HG02852 (cell line): ENCODE results near the gene NSDHL.

ENCODE experiments used
- ATAC-seq: cut with Tn5 transposase; IDR thresholded peaks from one replicate; pipeline ENCODE4 v1.9.1; 2021; ENCODE audit warnings: mild to moderate bottlenecking, moderate library complexity; ENCODE audit not compliant: unreplicated experiment

NSDHL gene

DNA sequence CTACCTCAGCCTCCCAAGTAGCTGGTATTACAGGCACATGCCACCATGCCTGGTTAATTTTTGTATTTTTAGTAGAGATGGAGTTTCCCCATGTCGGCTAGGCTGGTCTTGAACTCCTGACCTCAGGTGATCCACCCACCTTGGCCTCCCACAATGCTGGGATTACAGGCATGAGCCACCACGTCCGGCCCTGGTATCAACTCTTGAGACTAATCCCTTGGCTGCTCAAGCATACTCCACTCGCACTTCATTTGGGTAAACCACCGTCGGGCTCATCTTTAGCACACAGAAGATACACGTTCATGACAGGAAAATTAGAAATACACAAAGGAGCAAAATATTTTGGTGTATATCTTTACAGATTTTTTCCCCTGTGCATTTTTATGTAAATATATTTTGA, 79.2 kb downstream of the NSDHL start:
- ATAC-seq: peak; percentile 72

- no peak for ATAC-seq
Observed at GRCh38 chrX:152912106-152912505, 81.2 kb downstream of the NSDHL start.

- no peak for ATAC-seq
Observed at GRCh38 chrX:152912641-152913040, 81.8 kb downstream of the NSDHL start.

DNA sequence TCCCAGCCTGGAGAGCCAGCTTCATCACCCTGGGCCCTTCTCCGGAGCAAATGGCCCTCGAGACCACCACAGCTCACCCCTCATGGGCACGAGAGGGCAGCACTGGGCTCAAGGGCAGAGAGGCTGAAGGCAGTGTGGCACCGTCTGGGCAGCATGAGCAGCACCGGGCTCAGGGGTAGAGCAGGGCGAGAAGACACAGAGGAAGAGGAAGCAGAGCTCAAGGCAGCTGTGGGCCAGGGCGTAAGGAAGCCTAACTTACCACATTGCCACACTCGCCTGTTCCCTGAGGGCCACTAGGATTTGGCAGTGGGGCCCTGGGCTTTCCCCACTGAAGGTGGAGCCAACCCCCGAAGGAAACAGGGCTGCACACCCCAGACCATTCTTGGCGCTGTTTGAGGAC, 82.5 kb downstream of the NSDHL start:
- no peak for ATAC-seq

- ATAC-seq: no peak
Observed at GRCh38 chrX:152913910-152914309, 83.0 kb downstream of the NSDHL start.

DNA sequence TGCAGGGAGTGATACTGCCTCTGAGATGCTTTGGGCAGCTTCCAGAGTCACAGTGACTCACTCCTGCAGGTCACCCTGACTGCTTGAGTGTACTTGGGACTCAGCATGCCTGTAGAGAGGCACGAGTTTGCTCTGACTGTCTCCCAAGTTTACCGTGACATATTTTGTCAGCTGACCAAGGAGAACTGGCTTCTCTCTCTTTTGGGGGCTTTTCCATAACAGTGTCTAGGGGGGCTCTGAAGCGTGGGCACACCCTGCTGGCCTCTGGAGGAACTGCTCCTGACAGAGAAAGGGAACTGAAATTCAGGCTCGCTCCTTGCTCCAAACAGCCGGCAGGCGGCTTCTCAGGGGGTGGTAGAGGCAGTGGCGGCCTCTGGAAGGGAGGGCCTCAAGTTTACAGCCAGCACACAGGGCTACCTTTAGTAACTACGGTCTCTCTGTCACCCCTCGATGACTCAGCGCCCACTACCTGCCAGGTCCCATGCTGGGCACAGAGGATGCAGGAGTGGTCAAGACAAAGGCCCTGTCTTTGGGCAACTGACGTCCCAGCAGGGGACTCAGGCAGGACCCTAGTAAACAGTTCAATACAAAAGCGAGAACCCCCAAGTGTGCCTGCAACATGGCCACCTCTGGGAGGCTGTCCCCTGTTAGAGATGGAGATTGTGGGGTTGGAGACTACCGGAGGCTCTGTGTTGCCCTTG, 84.8 kb downstream of the NSDHL start:
- ATAC-seq: peak; percentile 82

GRCh38 chrX:152917656-152918579, 87.1 kb downstream of the NSDHL start:
- no peak for ATAC-seq

- no peak for ATAC-seq
Observed at GRCh38 chrX:152918707-152919106, 87.8 kb downstream of the NSDHL start.
